ENCODE results near the gene SORCS2.

SORCS2 gene

DNA sequence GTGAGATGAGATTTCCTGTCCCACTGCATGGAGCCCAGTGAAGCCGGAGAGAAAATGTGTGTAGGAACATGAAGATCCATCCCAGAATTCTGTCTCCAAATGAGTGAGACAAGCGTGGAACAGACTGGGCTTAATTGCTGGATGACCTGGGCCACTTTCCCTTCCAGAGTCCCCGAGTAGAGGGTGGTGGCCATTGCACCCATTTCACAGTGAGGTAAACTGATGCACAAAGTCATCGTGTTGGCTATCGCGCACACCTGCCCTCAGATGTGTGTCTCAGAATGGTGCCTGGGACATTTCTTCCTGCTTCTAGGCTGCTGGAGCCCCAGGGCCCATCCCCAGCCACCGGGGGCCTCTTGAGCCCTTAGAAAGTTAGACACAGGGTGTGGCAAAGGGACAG lies 285.4 kb downstream of the SORCS2 start:
- FAIRE-seq (no peak), DNase-seq (ENCODE audit: insufficient read length, low spot score) (no peak)

- no peak for DNase-seq (ENCODE audit: insufficient read length, low spot score)
- no peak for FAIRE-seq
Measured at GRCh38 chr4:7478665-7479064, 286.3 kb downstream of the SORCS2 start.

DNA sequence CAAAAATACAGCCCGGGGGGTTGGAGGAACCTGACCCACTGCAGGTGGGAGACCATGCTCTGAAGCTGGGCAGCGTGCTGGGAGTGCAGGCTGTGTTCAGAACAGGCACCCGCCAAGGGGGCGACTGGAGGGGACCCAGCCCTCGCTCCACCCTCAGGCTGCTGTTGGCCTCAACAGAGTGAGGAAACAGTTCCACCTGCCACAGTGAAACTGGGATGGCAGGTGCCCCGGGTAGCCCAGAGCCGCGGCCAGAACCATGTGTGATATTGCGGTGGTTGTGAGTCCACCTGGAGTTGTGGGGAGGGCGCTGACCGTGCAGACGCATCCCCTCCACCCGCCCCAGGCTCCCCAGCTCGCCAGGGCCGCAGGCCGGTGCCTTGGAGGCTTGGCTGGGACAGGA lies 288.1 kb downstream of the SORCS2 start:
- no peak for FAIRE-seq
- no peak for DNase-seq (ENCODE audit: insufficient read length, low spot score)

GRCh38 chr4:7481227-7481626 lies 288.9 kb downstream of the SORCS2 start:
- no peak for DNase-seq (ENCODE audit: insufficient read length, low spot score)
- no peak for FAIRE-seq

DNA sequence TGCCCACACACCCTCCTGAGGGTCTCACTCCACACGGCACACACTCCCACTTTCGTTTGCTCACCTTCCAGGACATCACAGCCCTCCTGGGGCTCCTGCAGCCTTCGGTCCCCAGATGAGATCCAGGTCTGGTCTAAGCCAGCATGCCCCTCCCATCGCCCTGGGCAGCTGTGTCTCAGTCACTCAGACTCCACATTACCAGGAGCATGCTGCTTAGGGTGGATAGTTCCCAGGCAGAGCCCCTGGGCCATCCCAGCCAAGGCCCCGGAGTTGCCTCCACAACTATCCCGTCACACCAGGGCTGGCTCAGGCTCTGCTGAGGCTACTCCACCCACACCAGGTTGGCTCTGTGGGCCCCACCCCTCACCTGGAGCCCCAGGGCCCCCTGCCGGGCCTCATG lies 292.8 kb downstream of the SORCS2 start:
- DNase-seq (ENCODE audit: insufficient read length, low spot score) (no peak), FAIRE-seq (no peak)

GRCh38 chr4:7486101-7486500 lies 293.8 kb downstream of the SORCS2 start:
- no peak for FAIRE-seq
- no peak for DNase-seq (ENCODE audit: insufficient read length, low spot score)

DNA sequence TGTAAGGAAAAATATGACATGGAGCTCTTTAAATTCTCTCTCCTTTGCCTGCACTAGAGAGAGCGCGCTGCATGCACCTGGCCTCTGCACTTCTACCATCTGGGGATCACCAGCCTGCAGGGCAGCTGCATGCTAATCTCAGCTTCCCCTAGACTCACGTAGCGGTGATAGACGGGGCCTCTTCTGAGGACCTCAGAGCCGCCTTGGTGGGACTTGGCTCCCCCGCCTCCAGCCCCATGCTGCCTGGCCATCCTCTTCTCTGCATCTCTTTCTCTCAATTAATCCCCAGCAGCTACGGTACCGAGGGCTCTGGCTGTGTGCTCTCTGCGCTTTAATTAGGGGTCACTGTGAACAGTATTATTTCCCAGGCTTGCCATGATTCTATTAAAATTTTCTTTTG lies 295.2 kb downstream of the SORCS2 start:
- FAIRE-seq = no peak
- no peak for DNase-seq (ENCODE audit: insufficient read length, low spot score)

DNA sequence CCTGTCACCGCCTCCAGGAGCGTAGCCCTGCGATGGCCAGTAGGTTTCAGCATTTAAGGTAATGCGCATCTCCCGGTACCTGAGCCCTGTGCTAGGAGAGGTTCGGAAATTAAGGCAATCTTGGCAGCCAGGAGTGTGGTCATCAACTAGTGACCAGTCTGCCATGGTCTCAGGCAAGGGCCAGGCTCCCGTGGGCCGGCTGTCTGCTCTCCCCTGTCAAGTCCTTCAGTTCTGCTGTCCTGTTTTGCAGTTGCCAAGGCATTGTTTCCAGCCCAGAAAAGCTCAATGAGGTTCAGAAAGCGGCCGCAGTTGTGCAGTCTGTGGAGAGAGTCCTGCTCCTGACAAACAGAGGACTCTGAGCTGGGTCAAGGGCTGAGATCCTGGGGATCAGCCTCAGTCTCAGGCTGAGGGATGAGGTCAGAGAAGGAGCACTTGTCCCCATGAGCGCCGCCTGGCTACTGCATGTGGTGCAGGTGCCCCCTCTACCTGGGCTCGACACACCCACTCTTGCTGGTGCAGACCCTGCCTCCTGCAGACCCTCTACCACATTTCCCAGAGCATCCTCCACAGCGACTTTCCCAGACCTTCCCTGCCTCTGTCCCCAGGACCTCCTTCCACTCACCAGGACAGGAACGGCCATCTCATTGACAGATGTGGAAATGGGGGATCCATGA lies 295.8 kb downstream of the SORCS2 start:
- no peak for FAIRE-seq
- no peak for DNase-seq (ENCODE audit: insufficient read length, low spot score)

GRCh38 chr4:7491915-7492314 lies 299.6 kb downstream of the SORCS2 start:
- no peak for DNase-seq (ENCODE audit: insufficient read length, low spot score)
- FAIRE-seq = no peak

DNA sequence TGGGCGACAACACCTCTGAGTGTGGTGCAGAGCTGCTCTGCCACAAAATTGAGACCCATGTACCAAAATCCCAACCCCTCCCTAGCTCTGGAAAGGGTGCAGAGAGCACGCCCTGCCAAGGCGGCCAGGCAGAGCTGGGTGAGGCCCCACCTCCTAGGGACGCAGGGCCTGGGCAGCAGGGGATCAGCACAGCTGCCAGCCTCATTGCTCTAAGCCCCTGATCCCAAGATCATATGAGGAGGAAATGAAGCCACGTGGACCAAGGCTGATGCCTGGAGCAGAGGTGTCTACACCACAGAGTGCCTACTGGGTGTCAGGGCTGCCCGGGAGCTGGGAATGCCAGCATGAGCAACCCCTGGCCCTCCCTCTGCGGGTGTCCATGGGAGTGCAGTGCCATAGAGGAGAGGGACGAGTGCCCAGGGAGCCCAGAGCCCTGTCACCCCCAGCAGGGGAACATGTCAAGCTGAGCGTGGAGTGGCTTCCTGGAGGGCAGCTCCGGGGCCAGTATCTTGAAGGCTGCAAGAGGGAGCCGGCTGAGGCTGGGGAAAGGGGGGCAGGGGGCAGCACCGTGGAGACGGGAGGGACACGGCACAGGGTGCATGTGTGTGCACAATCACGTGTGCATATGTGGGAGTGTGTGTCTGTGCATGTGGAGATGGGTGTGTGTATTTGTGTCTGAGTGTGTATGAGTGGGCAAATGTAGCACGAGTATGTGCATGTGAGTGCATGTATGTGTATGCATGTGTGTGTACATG lies 306.3 kb downstream of the SORCS2 start:
- no peak for FAIRE-seq

DNA sequence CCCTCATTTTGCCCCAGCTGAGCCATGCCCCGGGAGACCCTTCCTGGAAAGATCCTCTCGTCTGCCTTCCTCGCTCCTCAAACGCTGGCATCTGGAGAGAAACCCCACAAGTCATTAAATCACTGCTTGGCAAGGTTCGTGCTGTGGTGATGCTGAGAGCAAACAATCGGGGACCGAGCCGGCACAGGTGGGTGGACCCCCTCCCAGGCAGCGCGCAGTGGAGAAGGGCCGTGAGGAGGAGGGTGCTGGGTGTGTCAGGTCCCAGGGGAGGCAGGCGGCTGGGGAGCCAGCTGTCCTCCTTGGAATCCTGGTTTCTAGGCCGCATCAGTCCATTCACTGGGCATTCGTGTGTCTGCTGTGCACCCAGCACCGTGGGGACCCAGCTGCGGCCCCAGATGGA lies 307.3 kb downstream of the SORCS2 start:
- no peak for DNase-seq (ENCODE audit: insufficient read length, low spot score)
- FAIRE-seq = no peak

More for the DNA sequence above, 306.3 kb downstream of the SORCS2 start:
- DNase-seq (ENCODE audit: insufficient read length, low spot score) = no peak

DNA sequence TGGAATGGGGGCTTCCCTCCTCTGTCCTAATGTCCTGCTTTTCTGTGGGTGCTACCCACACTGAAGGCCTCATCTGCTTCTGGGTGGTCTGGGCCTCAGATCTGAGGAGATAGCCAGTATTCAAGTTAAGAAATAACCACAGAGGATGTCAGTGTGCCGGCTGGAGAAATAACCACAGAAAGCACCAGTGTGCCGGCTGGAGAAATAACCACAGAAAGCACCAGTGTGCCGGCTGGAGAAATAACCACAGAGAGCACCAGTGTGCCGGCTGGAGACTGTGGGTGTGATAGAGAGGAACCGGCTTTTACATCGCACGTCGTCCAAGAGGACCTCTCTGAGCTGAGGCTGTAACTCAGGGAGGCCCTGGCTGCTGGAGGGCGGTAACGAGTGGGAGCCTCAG lies 308.1 kb downstream of the SORCS2 start:
- DNase-seq (ENCODE audit: insufficient read length, low spot score) = no peak
- no peak for FAIRE-seq

- no peak for FAIRE-seq
- DNase-seq (ENCODE audit: insufficient read length, low spot score) = no peak
Measured at GRCh38 chr4:7501314-7501713, 309.0 kb downstream of the SORCS2 start.

GRCh38 chr4:7501873-7502272 lies 309.5 kb downstream of the SORCS2 start:
- no peak for FAIRE-seq
- no peak for DNase-seq (ENCODE audit: insufficient read length, low spot score)

DNA sequence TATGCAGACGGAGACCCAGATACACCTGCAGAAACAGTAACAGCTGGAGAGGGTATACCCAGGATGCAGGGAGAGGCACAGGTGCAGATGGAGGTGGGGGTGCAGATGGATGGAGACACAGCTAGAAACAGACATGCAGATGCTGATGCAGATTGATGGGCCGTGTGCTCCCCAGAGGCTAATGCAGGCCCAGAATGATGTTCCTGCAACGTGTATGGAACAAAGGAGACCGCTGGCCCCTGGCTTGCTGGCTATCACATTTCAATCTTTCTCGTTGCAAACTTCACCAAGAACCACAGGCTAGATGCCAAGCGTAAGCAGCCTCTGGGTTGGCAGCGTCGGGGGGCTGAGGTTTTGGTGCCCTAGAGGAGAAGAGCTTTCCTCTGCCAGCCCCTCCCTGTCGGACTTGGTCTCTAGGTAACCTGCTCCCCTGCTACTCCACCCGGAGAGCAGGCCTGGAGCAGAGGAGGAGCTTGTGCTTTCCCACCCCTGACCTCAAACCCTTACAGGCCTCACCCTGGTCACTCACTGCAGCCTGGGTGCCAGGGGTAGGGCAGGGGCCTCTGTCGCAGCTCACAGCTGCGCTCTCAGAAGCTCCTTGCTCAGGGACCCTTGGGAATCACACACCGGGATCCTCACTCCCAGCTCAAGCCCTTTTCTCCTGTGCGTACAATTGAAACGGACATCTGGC lies 311.4 kb downstream of the SORCS2 start:
- DNase-seq (ENCODE audit: insufficient read length, low spot score) (no peak), FAIRE-seq (no peak)

- DNase-seq (ENCODE audit: insufficient read length, low spot score) (no peak), FAIRE-seq (no peak)
Measured at GRCh38 chr4:7505116-7505900, 313.0 kb downstream of the SORCS2 start.

GRCh38 chr4:7506119-7506518 lies 313.8 kb downstream of the SORCS2 start:
- FAIRE-seq (no peak), DNase-seq (ENCODE audit: insufficient read length, low spot score) (no peak)

DNA sequence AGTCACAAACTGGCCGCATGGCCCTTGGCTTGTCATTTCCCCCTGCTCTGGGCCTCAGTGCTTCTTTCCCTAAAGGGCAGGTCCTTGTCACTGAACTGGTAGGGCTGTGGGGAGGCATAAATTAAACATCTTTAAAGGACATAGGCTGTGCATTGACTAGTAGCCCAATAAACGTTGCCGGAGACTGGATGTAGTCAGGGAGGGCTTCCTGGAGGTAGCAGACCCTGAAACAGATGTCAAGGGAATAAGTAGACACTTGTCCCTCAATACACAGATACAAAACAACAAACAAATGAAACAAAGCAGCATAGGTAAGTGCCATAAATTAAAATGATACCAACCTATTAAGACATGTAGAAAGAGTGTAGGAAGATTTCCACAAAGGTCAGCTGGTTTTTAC lies 314.2 kb downstream of the SORCS2 start:
- FAIRE-seq = no peak
- DNase-seq (ENCODE audit: insufficient read length, low spot score) = no peak

GRCh38 chr4:7507381-7507780 lies 315.0 kb downstream of the SORCS2 start:
- FAIRE-seq (no peak), DNase-seq (ENCODE audit: insufficient read length, low spot score) (no peak)

DNA sequence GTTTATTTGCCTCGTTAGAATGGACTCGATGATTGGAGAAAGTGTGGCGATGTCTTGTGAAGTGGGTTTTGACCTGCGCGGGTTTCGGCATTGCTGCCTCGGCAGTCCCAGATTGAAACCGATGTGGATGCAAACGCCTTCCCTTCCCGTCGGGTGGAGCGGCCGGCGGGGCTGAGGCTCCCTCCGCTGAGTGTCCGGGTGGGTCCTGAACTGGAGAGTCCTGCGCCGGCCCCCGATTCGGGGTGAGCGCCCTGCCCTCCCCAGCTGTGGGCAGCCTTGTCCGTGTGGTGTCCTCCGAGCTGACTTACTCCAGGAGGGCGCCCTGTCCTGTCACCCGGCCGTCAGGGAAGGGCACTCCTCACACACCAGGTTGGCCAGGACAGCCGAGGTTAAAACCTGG lies 317.7 kb downstream of the SORCS2 start:
- no peak for DNase-seq (ENCODE audit: insufficient read length, low spot score)
- no peak for FAIRE-seq

- DNase-seq (ENCODE audit: insufficient read length, low spot score) (no peak), FAIRE-seq (no peak)
Measured at GRCh38 chr4:7510538-7510937, 318.2 kb downstream of the SORCS2 start.
